Caco-2 (cell line): ENCODE measurements around the gene AJAP1. TPM values are rescaled to one million over a fixed set of nuclear protein-coding genes. Genes with fewer than 3 reads are reported as not detected.

Experiments used
- BruUV-seq: library from RNA; stranded (reverse); fragments of 400-500 nt; replicated peaks from 2 replicates; lab custom pipeline; 2021; lab: Mats Ljungman, UMichigan
- CTCF ChIA-PET: fragments of 300-600 bp; sonication (Branson Sonifier 250); formaldehyde crosslinking; loops from one replicate; lab custom pipeline; 2022; ENCODE audit warnings: antibody characterized with exemption; lab: Charles Lee
- POLR2A ChIA-PET: fragments of 300-600 bp; sonication (Branson Sonifier 250); formaldehyde crosslinking; loops from one replicate; lab custom pipeline; 2022; ENCODE audit warnings: antibody characterized with exemption; lab: Charles Lee
- DNase-seq, 2 experiments: peaks; one replicate each; pipeline versions ENCODE4 v3.0.0 to v3.0.0-alpha.2; 2020 to 2022
- H3K27me3 ChIP-seq: replicated peaks from 2 replicates; pipeline ENCODE4 v1.6.0; 2011; ENCODE audit warnings: low read length; ENCODE audit not compliant: control insufficient read depth, insufficient read depth
- H3K36me3 ChIP-seq: 2 replicates; pipeline ENCODE4 v1.5.1; 2011; ENCODE audit warnings: low read length; ENCODE audit not compliant: control insufficient read depth, insufficient read depth
- H3K4me1 ChIP-seq: fragments of 250-450 bp; sonication (Bioruptor Pico); 2 replicates; pipeline ENCODE4 v1.5.1; 2020; ENCODE audit warnings: mild to moderate bottlenecking
- H3K4me3 ChIP-seq: 2 replicates; pipeline ENCODE4 v1.5.1; 2011; ENCODE audit warnings: low read depth, mild to moderate bottlenecking, control low read depth, low read length
- H3K9me3 ChIP-seq: fragments of 250-450 bp; sonication (Bioruptor Pico); 2 replicates; pipeline ENCODE4 v1.5.1; 2020; ENCODE audit warnings: mild to moderate bottlenecking, moderate library complexity
- H3K27ac Mint-ChIP-seq: one replicate; pipeline ENCODE4 v1.8.0; 2022; ENCODE audit warnings: mixed read lengths; ENCODE audit not compliant: unreplicated experiment
- H3K27me3 Mint-ChIP-seq: one replicate; pipeline ENCODE4 v1.8.0; 2022; ENCODE audit warnings: mixed read lengths; ENCODE audit not compliant: insufficient read depth, unreplicated experiment
- H3K36me3 Mint-ChIP-seq: one replicate; pipeline ENCODE4 v1.8.0; 2022; ENCODE audit warnings: mild to moderate bottlenecking, mixed read lengths; ENCODE audit not compliant: insufficient read depth, unreplicated experiment
- H3K4me1 Mint-ChIP-seq: one replicate; pipeline ENCODE4 v1.8.0; 2022; ENCODE audit warnings: low read depth, mixed read lengths; ENCODE audit not compliant: unreplicated experiment
- H3K4me3 Mint-ChIP-seq: one replicate; pipeline ENCODE4 v1.8.0; 2022; ENCODE audit warnings: mild to moderate bottlenecking, moderate library complexity, mixed read lengths; ENCODE audit not compliant: unreplicated experiment
- H3K9me3 Mint-ChIP-seq: one replicate; pipeline ENCODE4 v1.8.0; 2022; ENCODE audit warnings: mixed read lengths; ENCODE audit not compliant: unreplicated experiment
- intact Hi-C: fragments of 100-400 bp; cut with micrococcal nuclease; formaldehyde crosslinking; loops from one replicate; pipeline ENCODE4 v1.10.0; 2022; ENCODE audit not compliant: unreplicated experiment
- total RNA-seq: library from RNA; stranded (reverse); gene quantifications from 2 replicates; pipeline ENCODE4 v1.2.3, GENCODE V29; 2022
- TF ChIP-seq, protein P1 (sequence below), 2 experiments: fragments of 200-600 bp in 1 of 2; IDR thresholded peaks; 1 replicate in 1 of 2; 2 replicates in 1 of 2; pipeline versions ENCODE4 v1.5.1 to v1.8.0; 2011 to 2022; ENCODE audit warnings: antibody characterized with exemption in 1 of 2, control low read depth in 1 of 2, inconsistent platforms in 1 of 2, low read depth in 1 of 2, low read length in 1 of 2, mild to moderate bottlenecking in 1 of 2, moderate library complexity in 1 of 2; ENCODE audit not compliant: insufficient read depth in 1 of 2, severe bottlenecking in 1 of 2, unreplicated experiment in 1 of 2

Gene AJAP1
- total RNA-seq, 1 experiment from 2014 or later, result not detected

DNA sequence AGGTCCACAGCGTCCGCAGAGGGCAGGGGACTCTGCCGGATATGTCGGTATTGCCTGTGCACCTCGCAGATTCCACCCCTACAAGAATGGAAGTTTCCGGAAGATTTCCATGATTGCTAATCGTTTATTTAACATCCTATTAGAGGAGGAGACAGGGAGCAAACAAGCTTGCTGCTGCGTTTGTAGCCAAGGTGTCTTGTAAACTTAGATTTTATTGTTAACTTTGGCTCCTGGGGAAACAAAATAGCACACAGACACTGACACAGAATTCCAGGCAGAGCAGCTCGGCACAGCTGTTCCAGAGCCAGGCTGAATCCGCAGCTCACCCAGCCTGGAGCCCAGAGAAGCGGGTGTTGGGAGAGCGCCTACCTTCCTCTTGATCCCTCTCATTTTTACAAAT is 75.7 kb downstream of the AJAP1 start:
- ChIA-PET POLR2A (no interaction called here), CTCF (no interaction called here)
- H3K36me3 Mint-ChIP-seq, result no peaks in the 10 kb centered on the region
- H3K36me3 ChIP-seq, result no peaks in the 10 kb centered on the region
- DNase-seq, result no peak
- no TSS peak for BruUV-seq
- TF ChIP-seq, protein P1, sequence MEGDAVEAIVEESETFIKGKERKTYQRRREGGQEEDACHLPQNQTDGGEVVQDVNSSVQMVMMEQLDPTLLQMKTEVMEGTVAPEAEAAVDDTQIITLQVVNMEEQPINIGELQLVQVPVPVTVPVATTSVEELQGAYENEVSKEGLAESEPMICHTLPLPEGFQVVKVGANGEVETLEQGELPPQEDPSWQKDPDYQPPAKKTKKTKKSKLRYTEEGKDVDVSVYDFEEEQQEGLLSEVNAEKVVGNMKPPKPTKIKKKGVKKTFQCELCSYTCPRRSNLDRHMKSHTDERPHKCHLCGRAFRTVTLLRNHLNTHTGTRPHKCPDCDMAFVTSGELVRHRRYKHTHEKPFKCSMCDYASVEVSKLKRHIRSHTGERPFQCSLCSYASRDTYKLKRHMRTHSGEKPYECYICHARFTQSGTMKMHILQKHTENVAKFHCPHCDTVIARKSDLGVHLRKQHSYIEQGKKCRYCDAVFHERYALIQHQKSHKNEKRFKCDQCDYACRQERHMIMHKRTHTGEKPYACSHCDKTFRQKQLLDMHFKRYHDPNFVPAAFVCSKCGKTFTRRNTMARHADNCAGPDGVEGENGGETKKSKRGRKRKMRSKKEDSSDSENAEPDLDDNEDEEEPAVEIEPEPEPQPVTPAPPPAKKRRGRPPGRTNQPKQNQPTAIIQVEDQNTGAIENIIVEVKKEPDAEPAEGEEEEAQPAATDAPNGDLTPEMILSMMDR (IDR thresholded peaks at IDR 0.05; ENCODE audit: insufficient read depth in 1 of 2, low read depth in 1 of 2, low read length in 1 of 2, severe bottlenecking in 1 of 2, unreplicated experiment in 1 of 2), result no peak
- H3K4me1 ChIP-seq, result no peaks in the 10 kb centered on the region
- H3K4me3 Mint-ChIP-seq, result no peak overlapping the region
- no peaks in the 10 kb centered on the region for H3K4me1 Mint-ChIP-seq
- no peak overlapping the region for H3K27ac Mint-ChIP-seq
- H3K4me3 ChIP-seq, result no peak overlapping the region
- H3K9me3 ChIP-seq, result no peaks in the 10 kb centered on the region
- peaks cover 3% of the 10 kb centered on the region for H3K27me3 Mint-ChIP-seq
- H3K27me3 ChIP-seq, result no peaks in the 10 kb centered on the region
- intact Hi-C loops, result no loop called here
- H3K9me3 Mint-ChIP-seq, result no peaks in the 10 kb centered on the region

DNA sequence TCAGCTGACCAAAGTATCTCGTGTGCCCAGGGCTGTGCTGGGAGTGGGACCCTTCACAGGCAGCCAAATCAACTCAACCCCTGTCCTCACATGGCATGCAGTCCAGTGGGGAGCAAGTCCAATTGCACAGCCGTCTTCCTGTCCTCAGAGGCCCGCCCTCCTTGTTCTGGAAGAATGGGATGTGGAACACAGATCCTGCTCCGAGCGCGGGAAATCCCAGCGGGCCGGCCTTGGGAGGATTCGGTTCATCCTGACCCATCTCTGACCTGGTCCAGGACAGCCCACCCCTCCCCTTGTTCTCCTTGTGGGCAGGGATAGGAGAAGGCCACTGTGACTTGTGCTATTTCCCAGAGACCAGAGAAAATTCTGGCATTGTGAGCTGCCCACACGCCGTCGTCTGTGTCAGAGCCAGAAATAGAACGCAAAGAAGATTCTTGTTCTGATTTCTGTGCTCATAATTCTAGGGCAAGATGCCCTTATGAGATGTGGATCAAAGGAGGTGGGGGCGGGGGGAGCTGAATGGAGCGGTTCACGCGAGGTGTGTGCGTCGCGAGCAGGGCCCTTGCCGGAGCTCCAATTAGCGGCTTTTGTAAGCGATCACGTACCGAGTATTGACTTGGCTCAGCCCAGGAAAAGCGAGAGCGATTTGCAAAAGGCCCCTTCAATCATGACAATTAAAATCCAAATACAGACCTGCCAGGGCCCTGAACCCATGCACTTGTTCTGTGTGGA is 79.2 kb downstream of the AJAP1 start:
- H3K4me1 Mint-ChIP-seq, result no peaks in the 10 kb centered on the region
- no peak overlapping the region for H3K4me3 Mint-ChIP-seq
- ChIA-PET POLR2A (no interaction called here), CTCF (no interaction called here)
- Histone ChIP-seq H3K9me3 (no peaks in the 10 kb centered on the region), H3K36me3 (no peaks in the 10 kb centered on the region), H3K4me3 (no peak overlapping the region), H3K4me1 (no peaks in the 10 kb centered on the region), H3K27me3 (no peaks in the 10 kb centered on the region)
- no peaks in the 10 kb centered on the region for H3K9me3 Mint-ChIP-seq
- TF ChIP-seq, protein P1 (IDR thresholded peaks at IDR 0.05; ENCODE audit: insufficient read depth in 1 of 2, low read depth in 1 of 2, low read length in 1 of 2, severe bottlenecking in 1 of 2, unreplicated experiment in 1 of 2), result no peak
- intact Hi-C loops, result no loop called here
- no peaks in the 10 kb centered on the region for H3K36me3 Mint-ChIP-seq
- no peak overlapping the region for H3K27ac Mint-ChIP-seq
- no peak for DNase-seq
- BruUV-seq, result no TSS peak
- H3K27me3 Mint-ChIP-seq, result peaks cover 10% of the 10 kb centered on the region

DNA sequence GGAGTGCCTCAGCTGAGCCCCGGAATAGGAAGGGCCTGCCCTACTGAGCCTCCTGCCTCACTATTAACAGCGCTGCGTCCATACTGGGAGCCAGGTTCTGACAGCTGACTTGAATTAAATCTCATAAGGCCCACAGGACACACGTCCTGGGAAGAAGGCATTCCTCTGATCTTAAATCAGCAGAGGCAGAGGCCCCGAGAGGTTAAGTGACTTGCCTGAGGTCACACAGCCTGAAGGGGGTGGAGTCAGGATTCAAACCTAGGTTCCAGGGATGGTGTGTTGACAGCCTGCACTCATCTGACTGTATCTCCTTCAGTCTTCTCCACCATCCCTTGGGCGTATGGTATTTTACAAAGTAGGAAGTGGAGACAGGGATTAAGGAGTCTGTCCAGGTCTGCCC is 79.8 kb downstream of the AJAP1 start:
- no peaks in the 10 kb centered on the region for H3K36me3 Mint-ChIP-seq
- H3K9me3 ChIP-seq, result no peaks in the 10 kb centered on the region
- ChIA-PET CTCF (no interaction called here), POLR2A (no interaction called here)
- no peaks in the 10 kb centered on the region for H3K36me3 ChIP-seq
- no peak overlapping the region for H3K4me3 Mint-ChIP-seq
- H3K27me3 Mint-ChIP-seq, result peaks cover 10% of the 10 kb centered on the region
- no peak for DNase-seq
- TF ChIP-seq, protein P1 (IDR thresholded peaks at IDR 0.05; ENCODE audit: insufficient read depth in 1 of 2, low read depth in 1 of 2, low read length in 1 of 2, severe bottlenecking in 1 of 2, unreplicated experiment in 1 of 2), result no peak
- H3K4me3 ChIP-seq, result no peak overlapping the region
- H3K27ac Mint-ChIP-seq, result no peak overlapping the region
- intact Hi-C loops, result no loop called here
- H3K9me3 Mint-ChIP-seq, result no peaks in the 10 kb centered on the region
- H3K4me1 ChIP-seq, result no peaks in the 10 kb centered on the region
- H3K27me3 ChIP-seq, result no peaks in the 10 kb centered on the region
- H3K4me1 Mint-ChIP-seq, result no peaks in the 10 kb centered on the region
- no TSS peak for BruUV-seq
